ENCODE measurements around the gene CTNNA3.
"Not testable (repeated sequence)": the region's sequence is repeated elsewhere in the genome, so short reads cannot be mapped to it uniquely, and the experiment has no call there.

- TF ChIP-seq CTCF, POLR2A (IDR thresholded peaks at IDR 0.05): not testable (repeated sequence)
Measured at GRCh38 chr10:67684140-67684539, 11.9 kb downstream of the CTNNA3 start.
